ENCODE data around the gene CARHSP1.
"Not testable (repeated sequence)": the region's sequence is repeated elsewhere in the genome, so short reads cannot be mapped to it uniquely, and the experiment has no call there.

The CARHSP1 gene

GRCh38 chr16:8853150-8853549, 15.7 kb downstream of the CARHSP1 start:
- no peak for DNase-seq

- no peak for DNase-seq
These were observed 16.3 kb downstream of the CARHSP1 start for GRCh38 chr16:8852534-8852933.

- no peak for DNase-seq
These were observed 16.9 kb downstream of the CARHSP1 start for GRCh38 chr16:8851761-8852403.

DNA sequence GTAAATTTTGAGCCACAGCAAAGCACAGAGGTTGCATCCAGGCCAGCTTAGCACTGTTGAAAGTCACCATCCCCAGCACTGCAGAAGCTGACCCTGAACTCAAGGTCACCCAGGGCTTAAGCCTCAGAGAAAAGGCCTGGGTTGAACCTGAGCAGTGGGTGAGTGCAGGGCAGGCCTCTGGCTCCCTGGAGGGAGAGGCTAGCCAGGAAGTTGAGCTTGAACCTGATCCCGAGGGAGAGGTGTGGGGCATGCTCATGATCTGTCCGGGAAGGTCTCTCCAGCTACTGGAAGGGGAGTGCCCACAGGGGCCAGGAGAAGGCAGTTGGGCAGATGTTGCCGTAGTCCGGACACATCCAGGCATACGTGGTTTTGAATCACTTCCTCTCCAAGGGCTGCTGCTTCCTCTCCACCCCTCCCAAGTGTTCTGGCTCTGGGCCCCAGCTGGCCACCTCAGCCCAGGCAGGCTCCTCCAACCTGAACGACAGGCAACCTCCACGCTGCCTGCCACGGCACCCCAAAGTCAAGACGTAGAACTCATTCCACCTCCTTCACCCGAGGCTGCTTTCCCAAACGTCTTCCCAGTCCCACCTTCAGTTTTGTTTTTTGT, 18.4 kb downstream of the CARHSP1 start:
- no peak for DNase-seq

GRCh38 chr16:8849411-8850011, 19.3 kb downstream of the CARHSP1 start:
- no peak for DNase-seq

- no peak for DNase-seq
These were observed 19.8 kb downstream of the CARHSP1 start for GRCh38 chr16:8848939-8849391.

GRCh38 chr16:8848231-8848938, 20.4 kb downstream of the CARHSP1 start:
- DNase-seq = no peak

DNA sequence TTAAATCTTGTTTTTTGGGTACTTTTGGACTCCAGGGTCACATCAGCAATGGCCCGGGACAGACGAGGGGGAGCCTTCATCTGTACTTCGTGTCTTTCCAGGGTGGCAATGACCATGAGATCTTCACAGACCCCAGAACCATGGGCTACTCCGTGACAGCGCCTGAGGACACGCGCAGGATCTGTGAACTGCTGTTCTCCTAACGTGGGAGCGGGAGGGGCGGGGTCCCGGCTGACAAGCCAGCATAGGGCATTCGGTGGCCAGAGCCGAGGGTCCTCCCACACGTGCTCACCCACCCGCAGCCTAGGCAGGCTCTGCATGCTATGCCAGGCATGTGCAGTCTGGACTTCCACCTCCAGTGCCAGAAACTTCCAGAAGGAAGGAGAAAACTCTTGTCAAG, 21.2 kb downstream of the CARHSP1 start:
- no peak for DNase-seq

GRCh38 chr16:8847145-8847544, 21.7 kb downstream of the CARHSP1 start:
- DNase-seq = no peak

DNA sequence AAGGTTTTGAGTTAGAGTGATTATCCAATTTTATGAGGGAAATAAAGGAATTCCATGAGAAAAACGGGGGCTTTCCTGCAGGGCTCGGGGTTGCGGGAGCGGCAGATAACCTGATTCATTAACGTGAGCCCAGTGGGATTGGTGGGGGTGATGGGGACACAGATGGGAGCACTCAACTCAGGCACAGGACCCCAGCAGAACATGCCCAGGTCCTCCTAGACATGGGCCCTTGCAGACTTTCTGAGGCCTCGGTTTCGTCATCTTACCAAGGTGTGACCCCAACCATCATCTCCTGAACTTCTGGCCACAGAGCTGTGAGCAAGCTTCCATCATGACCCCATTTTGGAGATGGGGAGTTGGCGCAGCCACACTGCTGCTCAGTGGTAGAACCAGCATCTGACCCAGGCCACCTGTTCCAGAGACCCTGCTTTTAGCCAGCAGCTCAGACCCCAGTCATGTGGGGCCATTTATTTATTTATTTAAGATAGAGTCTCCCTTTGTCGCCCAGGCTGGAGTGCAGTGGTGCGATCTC, 22.3 kb downstream of the CARHSP1 start:
- DNase-seq = no peak

- DNase-seq = no peak
These were observed 23.0 kb downstream of the CARHSP1 start for GRCh38 chr16:8845699-8846298.

DNA sequence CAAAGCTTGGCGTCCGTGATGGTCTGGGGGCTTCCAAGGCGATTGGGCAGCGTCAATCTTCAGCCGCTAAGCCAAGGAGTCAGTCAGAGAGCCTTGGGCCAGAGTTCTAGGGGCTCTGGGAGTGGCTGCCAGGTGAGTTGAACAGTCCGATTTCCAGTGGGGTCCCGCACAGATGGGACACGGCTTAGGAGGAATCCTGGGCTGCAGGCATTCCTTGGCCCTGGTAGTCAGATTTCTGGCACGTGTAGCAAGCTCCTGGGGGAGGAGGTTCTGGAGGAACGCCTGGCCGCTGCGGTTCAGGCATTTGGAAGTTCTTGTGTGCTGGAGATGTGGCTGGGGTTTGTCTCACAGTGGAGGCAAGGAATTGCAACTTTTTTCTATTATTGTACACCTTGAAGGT, 25.5 kb downstream of the CARHSP1 start:
- not testable (repeated sequence) for DNase-seq

DNA sequence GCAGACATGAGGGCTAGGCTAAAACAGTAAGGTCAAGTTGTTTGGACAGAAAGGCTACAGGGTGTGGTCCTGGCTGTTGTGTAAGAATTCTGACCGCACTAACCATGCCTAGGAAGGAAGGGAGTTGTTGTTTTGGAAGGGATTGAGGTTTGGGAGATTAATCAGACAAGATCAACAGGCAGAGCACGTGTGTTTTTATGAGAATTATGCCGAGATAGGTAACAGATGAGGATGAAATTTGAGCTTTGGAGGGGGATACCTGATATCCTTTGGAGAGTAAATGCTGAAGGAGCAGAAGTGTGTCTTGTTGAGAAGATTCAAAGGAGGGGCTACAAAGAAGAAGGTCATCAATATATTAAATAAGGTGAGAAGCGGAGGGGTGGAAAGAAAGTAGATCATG, 26.8 kb downstream of the CARHSP1 start:
- DNase-seq = not testable (repeated sequence)

GRCh38 chr16:8837594-8837993, 31.2 kb downstream of the CARHSP1 start:
- not testable (repeated sequence) for DNase-seq

- DNase-seq = not testable (repeated sequence)
These were observed 32.0 kb downstream of the CARHSP1 start for GRCh38 chr16:8836797-8837196.

- no peak for DNase-seq
These were observed 36.1 kb downstream of the CARHSP1 start for GRCh38 chr16:8832717-8833105.

- no peak for DNase-seq
These were observed 36.7 kb downstream of the CARHSP1 start for GRCh38 chr16:8831871-8832716.

GRCh38 chr16:8831450-8831849, 37.4 kb downstream of the CARHSP1 start:
- DNase-seq = no peak

- DNase-seq = no peak
These were observed 40.2 kb downstream of the CARHSP1 start for GRCh38 chr16:8828541-8829165.

GRCh38 chr16:8826278-8826879, 42.4 kb downstream of the CARHSP1 start:
- DNase-seq = no peak

DNA sequence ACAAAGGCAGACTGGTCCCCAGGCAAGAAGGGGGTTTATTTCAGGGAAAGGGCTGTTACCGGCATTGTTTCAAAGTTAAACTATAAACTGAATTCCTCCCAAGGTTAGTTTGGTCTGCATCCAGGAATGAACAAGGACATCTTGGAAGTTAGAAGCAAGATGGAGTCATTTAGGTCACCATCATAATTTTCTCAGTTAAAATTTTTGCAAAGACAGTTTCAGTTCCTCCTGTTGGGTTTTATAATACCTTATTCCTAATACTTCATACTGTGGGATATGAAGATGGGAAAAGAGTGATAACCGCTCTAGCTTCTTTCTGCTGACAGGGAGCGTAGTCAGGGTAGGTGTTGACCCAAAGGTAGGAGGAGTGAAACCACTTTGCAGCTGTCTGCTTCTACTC, 46.4 kb downstream of the CARHSP1 start:
- DNase-seq = no peak
